ENCODE data around the gene CXCR5. TPM values are rescaled to one million over a fixed set of nuclear protein-coding genes. Genes with fewer than 3 reads are reported as not detected.

The CXCR5 gene
- total RNA-seq, 1 donor from 2014 or later: not detected

DNA sequence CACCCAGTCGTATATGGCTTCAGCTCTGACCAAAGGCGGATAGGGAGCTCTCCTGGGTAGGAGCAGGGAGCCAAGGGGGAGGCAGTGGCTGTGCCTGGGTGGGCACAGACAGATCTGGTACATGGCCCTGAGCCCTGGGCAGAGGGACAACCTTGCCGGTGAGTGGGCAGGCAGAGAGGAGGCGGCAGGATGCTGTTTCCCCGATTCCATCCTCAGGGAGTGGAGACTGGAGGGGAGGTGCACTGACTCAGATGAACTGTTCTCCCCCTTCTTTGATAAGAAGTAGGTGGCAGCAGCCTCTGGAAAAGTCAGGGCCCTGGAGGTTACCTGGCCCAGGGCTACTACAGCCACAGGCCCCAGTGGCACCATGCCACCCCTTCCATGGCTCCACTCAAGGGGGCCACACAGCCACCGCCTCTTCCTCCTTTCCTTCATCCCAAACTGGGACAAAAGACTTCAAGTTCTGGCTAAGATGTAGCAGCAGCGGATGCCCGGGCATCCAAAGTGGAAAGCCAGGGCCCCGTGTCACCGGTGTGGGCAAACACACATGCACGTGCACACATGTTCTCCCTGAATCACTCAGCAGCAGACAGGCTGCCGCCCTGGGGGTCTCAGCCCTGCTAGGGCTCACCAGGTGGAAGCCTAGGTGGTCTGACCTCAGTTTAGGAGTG is 13.4 kb downstream of the CXCR5 start:
- no peaks in the 10 kb centered on the region for H3K9me3 Mint-ChIP-seq (ENCODE audit: unreplicated experiment)
- TF ChIP-seq, protein P1, sequence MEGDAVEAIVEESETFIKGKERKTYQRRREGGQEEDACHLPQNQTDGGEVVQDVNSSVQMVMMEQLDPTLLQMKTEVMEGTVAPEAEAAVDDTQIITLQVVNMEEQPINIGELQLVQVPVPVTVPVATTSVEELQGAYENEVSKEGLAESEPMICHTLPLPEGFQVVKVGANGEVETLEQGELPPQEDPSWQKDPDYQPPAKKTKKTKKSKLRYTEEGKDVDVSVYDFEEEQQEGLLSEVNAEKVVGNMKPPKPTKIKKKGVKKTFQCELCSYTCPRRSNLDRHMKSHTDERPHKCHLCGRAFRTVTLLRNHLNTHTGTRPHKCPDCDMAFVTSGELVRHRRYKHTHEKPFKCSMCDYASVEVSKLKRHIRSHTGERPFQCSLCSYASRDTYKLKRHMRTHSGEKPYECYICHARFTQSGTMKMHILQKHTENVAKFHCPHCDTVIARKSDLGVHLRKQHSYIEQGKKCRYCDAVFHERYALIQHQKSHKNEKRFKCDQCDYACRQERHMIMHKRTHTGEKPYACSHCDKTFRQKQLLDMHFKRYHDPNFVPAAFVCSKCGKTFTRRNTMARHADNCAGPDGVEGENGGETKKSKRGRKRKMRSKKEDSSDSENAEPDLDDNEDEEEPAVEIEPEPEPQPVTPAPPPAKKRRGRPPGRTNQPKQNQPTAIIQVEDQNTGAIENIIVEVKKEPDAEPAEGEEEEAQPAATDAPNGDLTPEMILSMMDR (IDR thresholded peaks at IDR 0.05; ENCODE audit: partially characterized antibody, unreplicated experiment): no peak
- no peaks in the 10 kb centered on the region for H3K27me3 Mint-ChIP-seq (ENCODE audit: unreplicated experiment)
- H3K4me1 Mint-ChIP-seq (ENCODE audit: low read depth, unreplicated experiment): peaks cover 3% of the 10 kb centered on the region
- DNase-seq: no peak
- H3K4me3 Mint-ChIP-seq (ENCODE audit: unreplicated experiment): no peak overlapping the region
- no peak overlapping the region for H3K27ac Mint-ChIP-seq (ENCODE audit: unreplicated experiment)
- no peaks in the 10 kb centered on the region for H3K36me3 Mint-ChIP-seq (ENCODE audit: unreplicated experiment)

DNA sequence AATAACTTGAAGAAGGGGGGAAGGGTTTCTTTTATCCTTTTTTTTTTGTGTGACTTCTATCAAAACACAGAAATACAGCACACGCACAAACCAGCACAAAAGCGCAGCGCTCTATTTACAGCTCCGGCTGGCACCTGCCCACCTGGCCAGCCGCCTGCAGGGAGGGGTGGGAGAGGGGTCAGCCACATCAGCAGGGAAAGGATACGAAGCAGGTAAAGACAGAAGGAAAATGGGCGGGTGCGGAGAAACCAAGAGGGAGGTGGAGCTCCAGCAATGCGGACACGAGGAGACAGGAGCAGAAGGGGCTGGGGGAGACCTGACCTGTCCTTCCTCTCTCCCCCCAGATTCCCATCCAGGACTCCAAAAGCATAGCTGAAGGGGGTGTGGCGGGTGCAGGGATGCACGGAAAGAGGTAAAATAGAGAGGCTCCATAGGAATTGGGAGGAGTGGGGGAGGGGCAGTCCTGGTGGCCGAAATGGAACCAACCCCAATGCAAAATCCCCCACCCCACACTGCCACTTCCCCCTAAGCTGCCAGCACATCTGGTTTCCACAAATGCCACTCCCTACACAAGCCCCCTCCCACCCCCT is 14.1 kb downstream of the CXCR5 start:
- H3K27me3 Mint-ChIP-seq (ENCODE audit: unreplicated experiment): no peaks in the 10 kb centered on the region
- no peaks in the 10 kb centered on the region for H3K36me3 Mint-ChIP-seq (ENCODE audit: unreplicated experiment)
- TF ChIP-seq, protein P1 (IDR thresholded peaks at IDR 0.05; ENCODE audit: partially characterized antibody, unreplicated experiment): no peak
- H3K4me1 Mint-ChIP-seq (ENCODE audit: low read depth, unreplicated experiment): peaks cover 3% of the 10 kb centered on the region
- DNase-seq: no peak
- no peak overlapping the region for H3K4me3 Mint-ChIP-seq (ENCODE audit: unreplicated experiment)
- no peak overlapping the region for H3K27ac Mint-ChIP-seq (ENCODE audit: unreplicated experiment)
- H3K9me3 Mint-ChIP-seq (ENCODE audit: unreplicated experiment): no peaks in the 10 kb centered on the region

DNA sequence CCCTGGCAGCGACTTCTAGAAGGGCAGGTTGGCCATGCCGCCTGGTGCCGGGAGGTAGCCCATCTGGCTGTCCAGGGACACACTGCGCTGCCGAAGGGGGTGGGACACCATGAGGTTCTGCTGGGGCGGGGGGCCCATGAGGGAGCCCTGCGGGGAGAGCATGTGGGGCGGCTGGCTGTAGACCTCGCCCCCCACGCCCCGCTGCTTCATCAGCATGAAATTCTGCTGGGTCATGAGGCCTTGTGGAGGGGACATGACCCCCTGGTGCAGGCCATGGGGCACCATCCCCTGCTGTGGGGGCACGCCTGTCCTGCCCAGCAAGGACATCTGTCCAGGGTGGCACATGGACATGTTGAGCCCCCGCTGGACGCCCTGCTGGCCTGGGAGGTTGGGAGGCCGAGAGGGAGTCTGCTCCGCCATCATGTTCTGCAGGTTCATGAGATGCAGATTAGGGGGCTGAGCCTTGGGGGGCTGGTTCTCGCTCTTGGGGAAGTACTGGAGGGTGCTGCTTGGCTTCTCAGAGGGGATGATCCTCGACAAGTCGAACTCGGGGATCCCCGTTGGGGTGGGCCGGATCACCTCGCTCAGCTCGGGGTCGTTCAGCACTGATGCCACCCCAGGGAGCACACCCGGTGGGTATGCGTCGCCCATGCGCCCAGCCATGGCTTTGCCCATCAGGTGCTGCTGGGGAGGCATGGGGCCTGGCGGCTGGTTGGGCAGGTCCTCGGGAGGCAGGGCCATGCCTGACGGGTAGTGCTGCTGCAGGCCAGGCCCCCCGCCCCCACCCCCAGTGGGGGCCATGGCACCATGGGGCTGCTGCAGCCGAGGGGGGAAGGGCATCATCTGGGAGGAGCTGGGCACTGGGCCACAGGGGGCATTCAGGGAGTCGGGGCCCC is 15.0 kb downstream of the CXCR5 start:
- no peak for DNase-seq
- no peak overlapping the region for H3K4me3 Mint-ChIP-seq (ENCODE audit: unreplicated experiment)
- peaks cover 3% of the 10 kb centered on the region for H3K4me1 Mint-ChIP-seq (ENCODE audit: low read depth, unreplicated experiment)
- H3K27ac Mint-ChIP-seq (ENCODE audit: unreplicated experiment): no peak overlapping the region
- no peaks in the 10 kb centered on the region for H3K9me3 Mint-ChIP-seq (ENCODE audit: unreplicated experiment)
- TF ChIP-seq, protein P1 (IDR thresholded peaks at IDR 0.05; ENCODE audit: partially characterized antibody, unreplicated experiment): no peak
- no peaks in the 10 kb centered on the region for H3K27me3 Mint-ChIP-seq (ENCODE audit: unreplicated experiment)
- no peaks in the 10 kb centered on the region for H3K36me3 Mint-ChIP-seq (ENCODE audit: unreplicated experiment)

DNA sequence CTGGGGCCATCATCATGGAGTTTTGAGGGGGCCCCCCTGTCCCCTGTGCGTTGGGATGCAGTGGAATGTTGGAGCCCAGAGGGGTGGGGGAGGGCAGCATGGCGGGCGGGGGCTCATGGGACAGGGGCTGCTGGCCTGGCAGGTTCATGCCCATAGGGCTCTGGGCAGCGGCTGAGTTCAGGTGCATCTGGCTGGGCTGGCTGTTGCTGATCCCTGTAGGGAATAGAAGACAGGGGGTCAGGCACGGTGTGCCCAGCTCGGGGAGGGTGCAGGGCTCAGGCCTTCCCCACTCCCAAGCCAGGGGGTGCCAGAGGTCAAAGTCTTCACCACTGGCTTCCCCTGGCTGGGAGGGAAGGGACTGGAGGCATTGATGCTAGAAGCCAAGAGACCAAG is 15.6 kb downstream of the CXCR5 start:
- Mint-ChIP-seq H3K4me3 (ENCODE audit: unreplicated experiment) (no peak overlapping the region), H3K27ac (ENCODE audit: unreplicated experiment) (no peak overlapping the region), H3K36me3 (ENCODE audit: unreplicated experiment) (no peaks in the 10 kb centered on the region), H3K4me1 (ENCODE audit: low read depth, unreplicated experiment) (peaks cover 3% of the 10 kb centered on the region), H3K9me3 (ENCODE audit: unreplicated experiment) (no peaks in the 10 kb centered on the region), H3K27me3 (ENCODE audit: unreplicated experiment) (no peaks in the 10 kb centered on the region)
- TF ChIP-seq, protein P1 (IDR thresholded peaks at IDR 0.05; ENCODE audit: partially characterized antibody, unreplicated experiment): no peak
- DNase-seq: no peak
